Kidney (tissue), 14 donors: ENCODE measurements around the gene LARGE1. TPM values are rescaled to one million over a fixed set of nuclear protein-coding genes. Genes with fewer than 3 reads are reported as not detected.
A peak's percentile ranks its signal among the peaks of the same experiment; 100 is the strongest.

Experiments
- DNase-seq, 5 donors: peaks; one replicate each; pipeline ENCODE4 v3.0.0-alpha.2; 2013 to 2020
- FAIRE-seq: peaks from 2 replicates; lab custom pipeline; 2012; peaks lifted over from hg19 to GRCh38; lab: Jason Lieb, UNC
- H3K27ac ChIP-seq, 2 donors: one replicate each; pipeline ENCODE4 v1.7.0; 2013; ENCODE audit warnings: low read depth in 2 of 2, low read length in 2 of 2, inconsistent platforms in 1 of 2
- H3K27me3 ChIP-seq: one replicate; pipeline ENCODE4 v1.7.1; 2013; ENCODE audit warnings: low read length, inconsistent platforms; ENCODE audit not compliant: control insufficient read depth, insufficient read depth
- H3K36me3 ChIP-seq, 3 donors: one replicate each; pipeline versions ENCODE4 v1.7.0 to v1.7.1; 2013; ENCODE audit warnings: low read length in 3 of 3, control low read depth in 1 of 3, inconsistent platforms in 1 of 3; ENCODE audit not compliant: insufficient read depth in 3 of 3, control insufficient read depth in 2 of 3
- H3K4me1 ChIP-seq, 3 donors: one replicate each; pipeline versions ENCODE4 v1.7.0 to v1.7.1; 2013; ENCODE audit warnings: low read length in 3 of 3, inconsistent platforms in 1 of 3, low read depth in 1 of 3; ENCODE audit not compliant: control insufficient read depth in 2 of 3, insufficient read depth in 2 of 3
- H3K4me3 ChIP-seq, 3 donors: one replicate each; pipeline versions ENCODE4 v1.7.0 to v1.8.1; 2013; ENCODE audit warnings: low read length in 3 of 3, control low read depth in 1 of 3, inconsistent platforms in 1 of 3
- H3K9ac ChIP-seq, 3 donors: one replicate each; pipeline versions ENCODE4 v1.7.0 to v1.7.1; 2013; ENCODE audit warnings: low read length in 3 of 3, control low read depth in 1 of 3, inconsistent platforms in 1 of 3
- H3K9me3 ChIP-seq, 3 donors: one replicate each; pipeline versions ENCODE4 v1.7.0 to v1.7.1; 2013; ENCODE audit warnings: low read length in 3 of 3, control low read depth in 1 of 3, inconsistent platforms in 1 of 3; ENCODE audit not compliant: control insufficient read depth in 2 of 3, insufficient read depth in 1 of 3
- CTCF ChIP-seq: IDR thresholded peaks from 3 replicates; pipeline ENCODE4 v1.5.1; 2012; ENCODE audit warnings: mild to moderate bottlenecking, moderate library complexity, borderline replicate concordance; ENCODE audit not compliant: insufficient read depth; ENCODE audit errors: extremely low read depth
- intact Hi-C: fragments of 100-400 bp; cut with DNase I; formaldehyde crosslinking; loops from one replicate; pipeline ENCODE4 v1.11.1; 2022
- polyA plus RNA-seq: library from polyadenylated mRNA; stranded (reverse); fragments of 350-450 nt; fragmentation: Illumina TruSeq; extraction: RNeasy Lipid Tissue Mini Kit (QIAGEN cat#74804); gene quantifications from one replicate; pipeline ENCODE4 v1.2.3, GENCODE V29; 2014; ENCODE audit warnings: low read depth, low replicate concordance; ENCODE audit not compliant: insufficient read depth
- total RNA-seq: library from RNA; stranded (reverse); fragmentation: NEBNext Ultra II Directional; extraction: Animal tissue kit (Norgen Biotek cat#: 25700); gene quantifications from one replicate; pipeline ENCODE4 v1.2.1, GENCODE V29; 2021
- donor health status: control.
- donor health status: control.
- donor health status: control.
- donor health status: control.
- donor health status: control.
- donor health status: DM: yes; HTN: yes; CAD: no.
- donor health status: Normal renal cell carcinoma (clear cell type).

Gene LARGE1
- total and polyA plus RNA-seq, 2 donors from 2014 or later = 5.0 to 22.9 TPM

GRCh38 chr22:33555814-33556522 lies 364.3 kb downstream of the LARGE1 start:
- Histone ChIP-seq H3K4me3 (no peak overlapping the region), H3K36me3 (no peaks in the 10 kb centered on the region), H3K9me3 (no peaks in the 10 kb centered on the region), H3K27me3 (no peaks in the 10 kb centered on the region), H3K9ac (no peak overlapping the region), H3K27ac (peak overlapping the region in 1 of 2 donors; percentile 70), H3K4me1 (peaks cover 0 to 4% (median 0%) of the 10 kb centered on the region in 3 donors)
- TF ChIP-seq CTCF = no peak
- DNase-seq = peak in 3 of 5 donors; percentile 35 to 81 (median 64)
- FAIRE-seq = peak; percentile 11
- intact Hi-C loops = no loop called here

- FAIRE-seq (no peak), DNase-seq (no peak)
- intact Hi-C loops = no loop called here
- Histone ChIP-seq H3K9me3 (no peaks in the 10 kb centered on the region), H3K27ac (no peak overlapping the region), H3K4me1 (peaks cover 0 to 3% (median 0%) of the 10 kb centered on the region in 3 donors), H3K36me3 (no peaks in the 10 kb centered on the region), H3K4me3 (no peak overlapping the region), H3K9ac (no peak overlapping the region), H3K27me3 (no peaks in the 10 kb centered on the region)
- no peak for TF ChIP-seq CTCF
Measured at GRCh38 chr22:33553493-33553892, 366.8 kb downstream of the LARGE1 start.

GRCh38 chr22:33544707-33545106 lies 375.6 kb downstream of the LARGE1 start:
- Histone ChIP-seq H3K27ac (no peak overlapping the region), H3K9me3 (no peaks in the 10 kb centered on the region), H3K4me1 (peaks cover 0 to 17% (median 3%) of the 10 kb centered on the region in 3 donors), H3K9ac (no peak overlapping the region), H3K27me3 (no peaks in the 10 kb centered on the region), H3K4me3 (no peak overlapping the region), H3K36me3 (no peaks in the 10 kb centered on the region)
- no peak for TF ChIP-seq CTCF
- DNase-seq (no peak), FAIRE-seq (no peak)
- intact Hi-C loops = no loop called here
